H1 (cell line): ENCODE data around the gene C6orf52. TPM values are rescaled to one million over a fixed set of nuclear protein-coding genes. Genes with fewer than 3 reads are reported as not detected.

Experiments
- CHD7 ChIP-seq: fragments of 300-600 bp; sonication (generic); IDR thresholded peaks from 2 replicates; pipeline ENCODE4 v1.7.1; 2012; ENCODE audit warnings: low read length, moderate library complexity, mild to moderate bottlenecking, inconsistent platforms; ENCODE audit not compliant: insufficient replicate concordance
- CTCF ChIP-seq, 3 experiments: IDR thresholded peaks; 1 replicate in 2 of 3; 2 replicates in 1 of 3; pipeline versions ENCODE4 v1.5.1 to v1.6.1; 2011; ENCODE audit warnings: low read length in 3 of 3, mild to moderate bottlenecking in 3 of 3, inconsistent platforms in 2 of 3, low read depth in 1 of 3, moderate library complexity in 1 of 3; ENCODE audit not compliant: insufficient read depth in 1 of 3; ENCODE audit errors: control extremely low read depth in 1 of 3
- HDAC6 ChIP-seq: IDR thresholded peaks from one replicate; pipeline ENCODE4 v1.7.1; 2012; ENCODE audit warnings: low read depth, mild to moderate bottlenecking, inconsistent platforms, low read length, moderate library complexity
- JUN ChIP-seq: IDR thresholded peaks from 2 replicates; pipeline ENCODE4 v1.6.1; 2011; ENCODE audit warnings: low read depth, mild to moderate bottlenecking, improper control_type of control experiment, low read length
- JUND ChIP-seq: IDR thresholded peaks from 2 replicates; pipeline ENCODE4 v1.6.1; 2011; ENCODE audit warnings: mild to moderate bottlenecking, improper control_type of control experiment, low read length
- KDM4A ChIP-seq: IDR thresholded peaks from one replicate; pipeline ENCODE4 v1.7.1; 2012; ENCODE audit warnings: low read depth, mild to moderate bottlenecking, moderate library complexity, low read length, inconsistent platforms; ENCODE audit not compliant: severe bottlenecking
- MAFK ChIP-seq: IDR thresholded peaks from 2 replicates; pipeline ENCODE4 v1.6.1; 2012; ENCODE audit warnings: low read depth, mild to moderate bottlenecking, improper control_type of control experiment, low read length
- RAD21 ChIP-seq, 2 experiments: IDR thresholded peaks in 1 of 2; conservative IDR thresholded peaks in 1 of 2; 2 replicates each; pipeline ENCODE4 v1.6.1; 2011; ENCODE audit warnings: low read depth in 2 of 2, low read length in 2 of 2, improper control_type of control experiment in 1 of 2, inconsistent platforms in 1 of 2, mild to moderate bottlenecking in 1 of 2, moderate library complexity in 1 of 2
- TBP ChIP-seq: IDR thresholded peaks from 2 replicates; pipeline ENCODE4 v1.6.1; 2011; ENCODE audit warnings: low read depth, low read length, improper control_type of control experiment
- polyA plus RNA-seq, 7 experiments: library from polyadenylated mRNA; depleted of rRNA in 3 of 7; stranded (reverse) in 5 of 7; unstranded in 2 of 7; fragments of >200 nt in 5 of 7; fragments of 200-250 nt in 2 of 7; gene quantifications; 1 replicate in 5 of 7; 2 replicates in 1 of 7; 4 replicates in 1 of 7; pipeline versions ENCODE4 v1.2.1 to v1.2.3, GENCODE V29; 2011 to 2013; ENCODE audit warnings: missing spikeins in 2 of 7, mixed read lengths in 2 of 7
- total RNA-seq: library from RNA; stranded (reverse); fragmentation: NEBNext Ultra II Directional; extraction: Animal tissue kit (Norgen Biotek cat#: 25700); gene quantifications from 2 replicates; pipeline ENCODE4 v1.2.1, GENCODE V29; 2021

The C6orf52 gene
- total and polyA plus RNA-seq, 2 of the 8 experiments (the other 6 are each of a cell fraction or from before 2014, with no cell fraction given) = 1.5 to 3.1 TPM

GRCh38 chr6:10630178-10630577, 64.2 kb downstream of the C6orf52 start (continued):
- no peak for TF ChIP-seq CHD7
- TF ChIP-seq MAFK = no peak
- TF ChIP-seq TBP = no peak
- TF ChIP-seq KDM4A = no peak
- TF ChIP-seq JUN = no peak
- no peak for TF ChIP-seq JUND
- no peak for TF ChIP-seq RAD21 (IDR thresholded peaks at IDR 0.05 in 1 of 2, conservative IDR thresholded peaks at IDR 0.05 in 1 of 2; ENCODE audit: low read depth in 2 of 2, low read length in 2 of 2)
- TF ChIP-seq HDAC6 = no peak
- TF ChIP-seq CTCF (IDR thresholded peaks at IDR 0.05; ENCODE audit: control extremely low read depth in 1 of 3, insufficient read depth in 1 of 3, low read depth in 1 of 3, low read length in 3 of 3) = no peak
